Lung (tissue), 12 donors: ENCODE data around the gene STAB1. TPM values are rescaled to one million over a fixed set of nuclear protein-coding genes. Genes with fewer than 3 reads are reported as not detected.

ENCODE experiments used
- ATAC-seq: fragments of 200-7000 bp; cut with Tn5 transposase; one replicate; pipeline ENCODE4 v1.9.1; 2020; ENCODE audit warnings: moderate number of reproducible peaks; ENCODE audit not compliant: insufficient read depth, low FRiP score
- DNase-seq, 3 donors: peaks; one replicate each; pipeline ENCODE4 v3.0.0-alpha.2; 2013 to 2017
- H3K27ac ChIP-seq, 2 donors: one replicate each; pipeline ENCODE4 v1.5.1; 2013; ENCODE audit warnings: mild to moderate bottlenecking in 2 of 2, moderate library complexity in 2 of 2, control low read depth in 1 of 2, inconsistent platforms in 1 of 2, low read depth in 1 of 2, low read length in 1 of 2
- H3K27me3 ChIP-seq, 3 donors: one replicate each; pipeline ENCODE4 v1.5.1; 2013; ENCODE audit warnings: low read length in 2 of 3; ENCODE audit not compliant: control insufficient read depth in 3 of 3, insufficient read depth in 3 of 3
- H3K36me3 ChIP-seq, 4 donors: one replicate each; pipeline ENCODE4 v1.5.1; 2013; ENCODE audit warnings: low read length in 4 of 4, mild to moderate bottlenecking in 1 of 4, moderate library complexity in 1 of 4; ENCODE audit not compliant: control insufficient read depth in 4 of 4, insufficient read depth in 4 of 4
- H3K4me1 ChIP-seq, 5 donors: one replicate each; pipeline ENCODE4 v1.5.1; 2013; ENCODE audit warnings: low read length in 5 of 5, mild to moderate bottlenecking in 2 of 5, moderate library complexity in 1 of 5; ENCODE audit not compliant: control insufficient read depth in 5 of 5, insufficient read depth in 5 of 5
- H3K4me3 ChIP-seq: one replicate; pipeline ENCODE4 v1.5.1; 2013; ENCODE audit warnings: mild to moderate bottlenecking, control low read depth, moderate library complexity
- H3K9ac ChIP-seq, 2 donors: one replicate each; pipeline ENCODE4 v1.5.1; 2013; ENCODE audit warnings: low read length in 2 of 2, control low read depth in 1 of 2; ENCODE audit not compliant: insufficient read depth in 1 of 2
- H3K9me3 ChIP-seq, 4 donors: one replicate each; pipeline ENCODE4 v1.5.1; 2013; ENCODE audit warnings: low read length in 3 of 4, mild to moderate bottlenecking in 1 of 4, moderate library complexity in 1 of 4; ENCODE audit not compliant: control insufficient read depth in 4 of 4, insufficient read depth in 3 of 4
- WGBS, 2 donors: extraction: QIAGEN DNeasy Blood & Tissue Kit; methylation state at CpG; one replicate each; pipeline ENCODE4 v1.1.7; 2013; 5-methylcytosine and 5-hydroxymethylcytosine counted together
- polyA plus RNA-seq, 2 donors: library from polyadenylated mRNA; stranded (reverse); fragments of 200-250 nt; gene quantifications; one replicate each; pipeline ENCODE4 v1.2.1, GENCODE V29; 2013
- total RNA-seq, 2 donors: library from RNA; depleted of rRNA in 1 of 2; stranded (reverse); fragments of >200 nt in 1 of 2; gene quantifications; one replicate each; pipeline ENCODE4 v1.2.1, GENCODE V29; 2014 to 2021
- TF ChIP-seq, protein P1 (sequence below): IDR thresholded peaks from 2 replicates; pipeline ENCODE4 v1.5.1; 2012; ENCODE audit warnings: mild to moderate bottlenecking; ENCODE audit errors: control extremely low read depth, extremely low read depth
- donor health status: control.
- donor health status: control.
- donor health status: Bipolar disorder and iron deficiency.
- donor health status: healthy.
- donor health status: DM: yes; HTN: yes; CAD: no.

Gene STAB1
- total and polyA plus RNA-seq, 4 donors: 53.1 to 220 (median 193) TPM

- H3K36me3 ChIP-seq: peaks cover 2 to 69% (median 36%) of the 10 kb centered on the region in 4 donors
- H3K27ac ChIP-seq: peak overlapping the region in 1 of 2 donors; percentile 82
- TF ChIP-seq, protein P1, sequence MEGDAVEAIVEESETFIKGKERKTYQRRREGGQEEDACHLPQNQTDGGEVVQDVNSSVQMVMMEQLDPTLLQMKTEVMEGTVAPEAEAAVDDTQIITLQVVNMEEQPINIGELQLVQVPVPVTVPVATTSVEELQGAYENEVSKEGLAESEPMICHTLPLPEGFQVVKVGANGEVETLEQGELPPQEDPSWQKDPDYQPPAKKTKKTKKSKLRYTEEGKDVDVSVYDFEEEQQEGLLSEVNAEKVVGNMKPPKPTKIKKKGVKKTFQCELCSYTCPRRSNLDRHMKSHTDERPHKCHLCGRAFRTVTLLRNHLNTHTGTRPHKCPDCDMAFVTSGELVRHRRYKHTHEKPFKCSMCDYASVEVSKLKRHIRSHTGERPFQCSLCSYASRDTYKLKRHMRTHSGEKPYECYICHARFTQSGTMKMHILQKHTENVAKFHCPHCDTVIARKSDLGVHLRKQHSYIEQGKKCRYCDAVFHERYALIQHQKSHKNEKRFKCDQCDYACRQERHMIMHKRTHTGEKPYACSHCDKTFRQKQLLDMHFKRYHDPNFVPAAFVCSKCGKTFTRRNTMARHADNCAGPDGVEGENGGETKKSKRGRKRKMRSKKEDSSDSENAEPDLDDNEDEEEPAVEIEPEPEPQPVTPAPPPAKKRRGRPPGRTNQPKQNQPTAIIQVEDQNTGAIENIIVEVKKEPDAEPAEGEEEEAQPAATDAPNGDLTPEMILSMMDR: no peak
- DNase-seq: no peak
- H3K4me1 ChIP-seq: peaks cover 0 to 54% (median 0%) of the 10 kb centered on the region in 5 donors
- 96 to 97% methylated on average over 21 of the region's 21 CpGs for WGBS, 2 donors
- H3K4me3 ChIP-seq: no peak overlapping the region
- no peak overlapping the region for H3K9ac ChIP-seq
- ATAC-seq: no peak
- no peaks in the 10 kb centered on the region for H3K27me3 ChIP-seq
- H3K9me3 ChIP-seq: peaks cover 0 to 2% (median 0%) of the 10 kb centered on the region in 4 donors
Observed at GRCh38 chr3:52492059-52492458, 3.1 kb upstream of the STAB1 start.

- 87 to 91% methylated on average over 6 to 7 of the region's 7 CpGs for WGBS, 2 donors
- no peak for DNase-seq
- Histone ChIP-seq H3K27me3 (no peaks in the 10 kb centered on the region), H3K27ac (peak overlapping the region in 1 of 2 donors; percentile 13), H3K4me3 (no peak overlapping the region), H3K4me1 (peaks cover 0 to 54% (median 0%) of the 10 kb centered on the region in 5 donors), H3K9ac (no peak overlapping the region), H3K36me3 (peaks cover 2 to 55% (median 25%) of the 10 kb centered on the region in 4 donors), H3K9me3 (peaks cover 0 to 2% (median 0%) of the 10 kb centered on the region in 4 donors)
- no peak for ATAC-seq
- TF ChIP-seq, protein P1: no peak
Observed at GRCh38 chr3:52493232-52494017, 1.7 kb upstream of the STAB1 start.

DNA sequence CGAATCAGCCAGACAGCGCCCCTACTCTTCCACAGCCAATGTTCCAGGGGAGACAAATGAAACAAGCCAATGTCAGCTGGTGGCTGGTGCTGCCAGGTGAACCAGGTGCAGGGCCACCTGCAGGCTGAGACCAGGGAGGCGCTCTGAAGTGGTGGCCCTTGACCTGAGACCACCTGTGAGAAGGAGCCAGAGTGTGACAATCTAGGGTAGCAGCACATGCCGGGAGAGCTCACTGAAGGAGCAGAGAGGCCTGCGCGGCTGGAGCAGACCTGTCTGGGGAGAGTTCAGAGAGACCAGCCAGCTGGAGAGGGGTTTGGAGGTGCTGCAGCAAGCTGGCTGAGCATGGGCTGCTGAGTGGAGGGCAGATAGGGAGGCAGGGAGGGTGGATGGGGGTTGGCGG is 693 bp upstream of the STAB1 start:
- no peaks in the 10 kb centered on the region for H3K27me3 ChIP-seq
- H3K27ac ChIP-seq: peak overlapping the region in 1 of 2 donors; percentile 45
- DNase-seq: no peak
- no peak overlapping the region for H3K4me3 ChIP-seq
- TF ChIP-seq, protein P1: no peak
- no peak for ATAC-seq
- peaks cover 0 to 2% (median 0%) of the 10 kb centered on the region in 4 donors for H3K9me3 ChIP-seq
- H3K4me1 ChIP-seq: peaks cover 0 to 52% (median 0%) of the 10 kb centered on the region in 5 donors
- H3K9ac ChIP-seq: no peak overlapping the region
- WGBS, 2 donors: 79 to 90% methylated on average over 7 of the region's 7 CpGs
- H3K36me3 ChIP-seq: peaks cover 0 to 46% (median 19%) of the 10 kb centered on the region in 4 donors
